Measurements from ENCODE around the gene SCNN1B.
"Not testable (repeated sequence)": the region's sequence is repeated elsewhere in the genome, so short reads cannot be mapped to it uniquely, and the experiment has no call there.

SCNN1B gene

DNA sequence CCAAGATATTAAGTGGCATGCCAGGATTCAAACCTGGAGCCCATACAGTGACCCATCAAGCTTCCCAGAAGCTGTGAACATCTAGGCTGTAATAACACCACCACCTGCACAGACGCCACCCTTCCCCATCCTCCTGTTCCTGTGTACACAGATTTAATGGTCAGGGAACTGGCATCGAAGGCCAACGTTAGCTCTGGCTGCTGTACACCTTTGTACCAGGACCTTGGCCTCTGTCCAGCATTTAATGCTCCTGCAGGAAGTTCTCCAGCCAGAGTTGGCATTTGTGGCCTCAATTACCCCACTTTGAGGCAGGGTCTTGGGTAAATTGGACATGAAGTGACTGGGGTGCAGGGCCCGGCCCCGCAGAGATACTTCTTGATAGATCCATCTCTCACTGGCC lies 49.3 kb downstream of the SCNN1B start:
- no peak for DNase-seq (ENCODE audit: low read depth in 3 of 3, low spot score in 1 of 3)

DNA sequence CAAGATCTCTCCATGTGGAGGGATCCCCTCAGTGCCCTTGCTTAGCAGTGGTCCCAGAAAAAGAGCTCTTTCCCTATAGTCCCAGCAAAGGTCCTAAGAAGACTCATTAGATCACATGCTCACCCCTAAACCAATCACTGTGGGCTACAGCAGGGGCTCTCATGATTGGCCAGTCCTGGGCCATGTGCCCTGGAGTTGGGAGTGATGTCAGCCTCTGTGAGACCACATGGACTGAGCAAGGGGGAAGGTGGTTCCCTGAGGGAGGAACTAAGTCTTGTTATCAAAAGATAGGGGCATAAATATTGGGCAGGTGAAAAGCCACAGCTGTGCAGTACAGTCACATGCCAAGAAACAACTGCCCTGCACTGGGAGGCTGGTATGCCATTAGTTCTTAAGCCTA lies 51.3 kb downstream of the SCNN1B start:
- no peak for DNase-seq (ENCODE audit: low read depth in 3 of 3, low spot score in 1 of 3)

- DNase-seq (ENCODE audit: low read depth in 3 of 3, low spot score in 1 of 3) = no peak
These were observed 52.1 kb downstream of the SCNN1B start for GRCh38 chr16:23354246-23354645.

- no peak for DNase-seq (ENCODE audit: low read depth in 3 of 3, low spot score in 1 of 3)
These were observed 53.1 kb downstream of the SCNN1B start for GRCh38 chr16:23355106-23355670.

DNA sequence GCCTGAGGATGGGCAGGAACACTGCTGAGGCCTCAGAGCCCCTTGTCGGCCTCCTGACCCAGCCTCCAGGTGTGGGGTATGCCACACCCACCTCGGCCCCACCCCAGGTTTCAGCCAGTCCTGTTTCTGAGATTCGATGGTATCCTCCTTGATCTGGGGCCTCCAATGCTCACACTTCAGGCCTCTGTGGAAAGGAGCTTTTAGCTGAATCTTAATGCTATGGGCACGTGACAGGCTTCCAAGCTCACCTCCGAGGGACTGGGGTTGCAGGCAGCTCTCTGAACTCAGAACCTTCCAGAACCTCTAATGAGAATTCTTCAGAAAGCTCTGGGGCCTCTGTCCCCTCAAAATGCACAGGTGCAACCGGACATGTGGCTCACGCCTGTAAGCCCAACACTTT lies 54.8 kb downstream of the SCNN1B start:
- no peak for DNase-seq (ENCODE audit: low read depth in 3 of 3, low spot score in 1 of 3)

- DNase-seq (ENCODE audit: low read depth in 3 of 3, low spot score in 1 of 3) = no peak
These were observed 55.7 kb downstream of the SCNN1B start for GRCh38 chr16:23357761-23358290.

- no peak for DNase-seq (ENCODE audit: low read depth in 3 of 3, low spot score in 1 of 3)
These were observed 57.1 kb downstream of the SCNN1B start for GRCh38 chr16:23359092-23359760.

DNA sequence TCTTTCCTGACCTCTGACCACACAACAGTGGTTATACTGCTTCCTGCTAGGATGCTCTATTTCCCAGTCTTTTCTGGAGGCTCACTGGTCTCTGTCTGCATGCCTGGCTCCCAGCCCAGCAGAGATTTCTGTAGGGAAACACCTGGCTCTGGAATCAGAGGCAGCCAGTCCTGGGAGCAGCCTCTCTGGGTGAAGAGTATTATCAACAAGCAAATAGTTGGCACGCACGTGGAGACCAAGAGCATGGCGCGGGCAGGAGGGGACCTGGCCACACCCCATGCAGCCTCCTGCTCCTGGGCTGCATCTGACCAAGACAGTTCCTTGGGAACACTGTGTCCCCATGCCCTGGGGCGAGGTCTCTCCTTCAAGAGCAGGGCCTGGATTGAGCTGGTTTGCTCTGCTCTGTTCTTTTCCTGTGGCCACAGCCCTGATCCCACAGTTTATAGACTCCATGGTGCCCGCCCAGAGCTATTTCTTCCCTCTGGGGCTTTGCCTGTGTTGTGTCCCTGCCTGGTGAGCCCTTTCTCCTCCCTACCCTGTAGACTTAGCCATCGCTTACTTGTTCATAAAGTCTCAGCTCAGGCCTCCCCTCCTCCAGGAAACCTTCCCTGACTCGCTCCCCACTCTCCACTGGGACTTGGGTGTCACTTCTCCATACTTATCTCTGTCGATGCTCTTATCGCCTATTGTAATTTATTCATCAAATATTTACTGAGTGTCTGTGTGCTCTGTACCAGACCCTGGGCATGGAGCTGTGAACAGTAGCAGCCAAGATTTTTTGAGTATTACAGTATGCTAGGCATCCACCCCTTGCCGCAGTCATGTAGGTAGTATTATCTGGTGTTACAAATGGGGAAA lies 60.6 kb downstream of the SCNN1B start:
- no peak for DNase-seq (ENCODE audit: low read depth in 3 of 3, low spot score in 1 of 3)

DNA sequence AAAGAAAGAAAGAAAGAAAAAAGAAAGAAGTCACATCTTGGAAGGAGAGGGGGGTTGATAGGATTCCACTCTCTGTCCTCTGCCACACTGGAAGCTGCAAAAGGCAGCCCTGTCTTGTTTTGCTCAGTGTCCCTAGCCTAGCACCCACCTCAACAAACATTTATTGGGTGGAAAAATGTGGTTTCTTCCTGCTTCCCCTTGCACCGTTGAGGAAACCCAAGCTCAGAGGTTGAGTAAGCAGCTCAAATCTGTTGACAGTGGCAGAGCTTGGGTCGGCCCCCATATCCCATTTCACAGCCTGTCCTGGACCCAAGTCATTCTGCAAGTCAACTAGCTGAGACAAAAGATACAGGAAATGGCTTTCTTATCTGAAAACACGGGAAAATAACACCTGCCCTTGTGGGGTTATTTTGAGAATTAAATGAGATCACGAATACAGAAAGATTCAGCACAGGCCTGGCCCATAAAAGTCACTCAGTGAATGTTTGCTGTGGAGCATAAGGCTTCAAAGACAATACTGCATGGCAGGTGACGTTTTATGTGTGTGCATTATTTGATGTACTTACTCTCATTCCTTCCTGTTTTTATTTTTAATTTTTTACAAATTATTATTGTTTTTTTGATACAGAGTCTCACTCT lies 63.6 kb downstream of the SCNN1B start:
- no peak for DNase-seq (ENCODE audit: low read depth in 3 of 3, low spot score in 1 of 3)

DNA sequence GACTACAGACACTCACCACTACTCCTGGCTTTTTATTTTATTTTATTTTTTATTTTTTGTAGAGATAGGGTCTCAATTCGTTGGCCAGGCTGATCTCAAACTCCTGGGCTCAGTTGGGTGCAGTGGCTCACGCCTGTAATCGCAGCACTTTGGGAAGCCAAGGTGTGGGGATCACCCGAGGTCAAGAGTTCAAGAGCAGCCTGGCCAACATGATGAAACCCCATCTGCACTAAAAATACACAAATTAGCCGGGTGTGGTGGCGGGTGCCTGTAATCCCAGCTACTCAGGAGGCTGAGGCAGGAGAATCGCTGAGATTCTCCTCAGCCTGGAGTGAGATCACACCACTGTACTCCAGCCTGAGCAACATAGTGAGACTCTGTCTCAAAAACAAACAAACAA lies 64.2 kb downstream of the SCNN1B start:
- not testable (repeated sequence) for DNase-seq (ENCODE audit: low read depth in 3 of 3, low spot score in 1 of 3)

DNA sequence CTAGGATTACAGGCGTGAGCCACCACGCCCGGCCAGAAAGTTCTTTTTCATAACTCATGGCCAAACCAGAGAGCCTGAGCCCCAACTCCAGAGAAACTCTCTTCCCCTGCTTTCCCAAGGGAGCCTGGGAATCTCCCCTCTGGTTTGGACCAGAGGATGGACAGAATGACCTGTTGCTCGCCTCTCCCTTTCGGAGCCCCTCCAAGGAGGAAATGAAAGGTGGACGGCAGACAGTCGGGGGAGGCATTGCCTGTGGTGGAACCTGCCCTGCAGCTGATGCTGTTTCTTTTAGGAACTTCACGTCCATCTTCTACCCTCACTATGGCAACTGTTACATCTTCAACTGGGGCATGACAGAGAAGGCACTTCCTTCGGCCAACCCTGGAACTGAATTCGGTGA lies 65.5 kb downstream of the SCNN1B start:
- DNase-seq (ENCODE audit: low read depth in 3 of 3, low spot score in 1 of 3) = no peak

- DNase-seq (ENCODE audit: low read depth in 3 of 3, low spot score in 1 of 3) = no peak
These were observed 65.9 kb downstream of the SCNN1B start for GRCh38 chr16:23367988-23368387.

GRCh38 chr16:23368469-23368868 lies 66.4 kb downstream of the SCNN1B start:
- DNase-seq (ENCODE audit: low read depth in 3 of 3, low spot score in 1 of 3) = no peak

- DNase-seq (ENCODE audit: low read depth in 3 of 3, low spot score in 1 of 3) = no peak
These were observed 67.3 kb downstream of the SCNN1B start for GRCh38 chr16:23369416-23369815.

- no peak for DNase-seq (ENCODE audit: low read depth in 3 of 3, low spot score in 1 of 3)
These were observed 69.3 kb downstream of the SCNN1B start for GRCh38 chr16:23371368-23371767.

DNA sequence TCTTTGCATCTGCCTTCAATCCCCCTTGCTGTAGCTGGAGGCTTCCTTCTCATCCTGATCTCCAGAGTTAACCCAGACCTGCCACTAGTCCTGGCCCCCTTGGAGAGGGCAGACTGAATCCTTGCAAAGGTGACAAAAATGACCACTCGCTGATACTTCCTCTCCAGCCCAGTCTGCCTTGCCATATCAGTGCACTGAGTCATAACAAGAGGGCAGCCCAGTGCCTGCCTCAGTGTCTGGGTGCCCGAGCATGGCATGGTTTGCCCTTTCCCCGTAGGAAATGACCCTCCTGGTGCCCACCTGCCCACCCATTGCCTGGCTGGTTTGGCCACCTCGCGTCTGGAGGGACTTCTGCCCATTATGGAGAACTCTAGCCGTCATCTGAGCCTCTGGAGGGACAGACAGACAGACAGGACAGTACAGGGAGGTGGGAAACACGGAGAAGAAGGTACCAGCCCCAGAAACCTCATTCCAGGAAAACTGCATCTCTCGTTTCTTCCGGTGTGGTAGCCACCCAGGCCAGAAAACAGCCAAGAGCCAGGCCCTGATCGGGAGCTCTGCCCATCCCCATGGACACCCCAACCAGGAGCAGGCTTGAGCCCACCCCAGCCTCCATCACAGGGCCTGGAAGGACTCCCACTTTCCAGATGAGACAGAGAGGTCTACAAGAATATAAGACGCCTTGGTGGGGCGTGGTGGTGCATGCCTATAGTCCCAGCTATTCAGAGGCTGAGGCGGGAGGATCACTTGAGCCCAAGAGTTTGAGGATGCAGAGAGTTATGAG lies 71.5 kb downstream of the SCNN1B start:
- no peak for DNase-seq (ENCODE audit: low read depth in 3 of 3, low spot score in 1 of 3)

DNA sequence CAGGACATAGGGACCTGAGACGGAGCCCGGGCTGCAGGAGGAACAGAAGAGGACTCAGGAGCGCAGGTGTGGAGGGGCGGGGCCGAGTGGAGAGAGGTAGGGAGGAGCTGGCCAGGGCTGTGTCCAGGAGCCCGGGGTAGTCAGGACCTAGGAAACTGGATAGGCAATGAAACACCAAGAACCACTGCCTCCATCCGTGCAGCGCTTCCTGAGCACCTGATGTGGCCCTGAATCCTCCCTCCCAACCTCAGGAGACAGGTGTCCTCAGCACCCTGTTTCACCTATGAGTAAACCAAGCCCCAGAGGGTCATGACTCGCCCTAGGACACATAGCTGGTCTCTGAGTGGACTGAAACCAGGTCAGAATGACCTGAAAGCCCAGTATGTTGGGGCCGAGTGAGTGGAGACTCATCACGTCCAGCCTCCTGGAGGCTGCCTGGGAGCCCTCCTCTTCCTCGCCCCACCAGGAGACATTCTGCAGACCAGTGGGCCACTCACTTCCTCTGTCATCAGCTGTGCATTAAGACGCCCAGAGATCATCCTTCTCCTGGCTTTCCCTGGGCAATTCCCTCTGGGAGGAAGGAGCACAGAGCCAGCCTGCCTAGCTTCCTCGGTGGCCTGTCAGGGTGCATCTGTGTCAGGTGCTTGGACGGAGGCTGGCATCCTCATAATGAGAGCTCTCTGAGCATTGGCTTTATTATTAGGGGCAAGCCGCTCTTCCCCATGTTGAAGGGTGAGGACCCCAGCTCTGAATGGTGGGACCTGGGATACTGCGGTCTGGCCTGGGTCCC lies 72.8 kb downstream of the SCNN1B start:
- no peak for DNase-seq (ENCODE audit: low read depth in 3 of 3, low spot score in 1 of 3)

- DNase-seq (ENCODE audit: low read depth in 3 of 3, low spot score in 1 of 3) = no peak
These were observed 73.5 kb downstream of the SCNN1B start for GRCh38 chr16:23375643-23376042.

GRCh38 chr16:23377071-23377931 lies 75.2 kb downstream of the SCNN1B start:
- DNase-seq (ENCODE audit: low read depth in 3 of 3, low spot score in 1 of 3) = no peak
